GM13977 (cell line): ENCODE measurements around the gene TLCD3A.
"Not testable (repeated sequence)": the region's sequence is repeated elsewhere in the genome, so short reads cannot be mapped to it uniquely, and the experiment has no call there.

Experiments
- DNase-seq: peaks from one replicate; pipeline ENCODE4 v3.0.0; 2012; ENCODE audit warnings: low spot score
- in situ Hi-C: fragments of 300-500 bp; cut with MboI; formaldehyde crosslinking; loops from one replicate; pipeline ENCODE4 v1.12.0; 2022; ENCODE audit warnings: low sequenced_read_pairs, low pct_unique_long_range_greater_than_20kb, mixed read lengths, inconsistent platforms; ENCODE audit not compliant: unreplicated experiment
- TF ChIP-seq, protein P1 (sequence below): IDR thresholded peaks from 2 replicates; pipeline ENCODE4 v1.5.1; 2012; ENCODE audit warnings: mild to moderate bottlenecking, control low read depth; ENCODE audit not compliant: insufficient read depth; ENCODE audit errors: extremely low read depth, missing control alignments

Gene TLCD3A

DNA sequence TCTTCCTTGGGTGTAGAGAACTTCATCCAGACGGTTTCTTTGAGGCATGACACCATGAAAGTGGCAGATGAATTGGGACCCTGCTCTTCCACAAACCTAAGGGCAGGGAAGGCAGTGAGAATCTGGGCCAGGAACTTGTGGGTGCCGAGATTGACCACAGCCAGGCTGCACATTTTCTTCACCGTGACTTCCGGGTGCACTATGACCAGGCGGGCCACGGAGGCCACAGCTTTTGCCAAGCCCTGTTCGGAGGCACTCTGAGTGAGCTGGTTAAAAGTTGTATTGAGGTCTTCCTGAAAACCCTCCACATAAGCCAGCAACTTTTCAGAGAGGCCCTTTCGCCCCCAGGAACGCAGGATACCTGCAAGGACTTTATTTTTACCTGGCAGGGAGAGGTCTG is 13.8 kb downstream of the TLCD3A start:
- in situ Hi-C loops = no loop called here
- DNase-seq = no peak
- TF ChIP-seq, protein P1, sequence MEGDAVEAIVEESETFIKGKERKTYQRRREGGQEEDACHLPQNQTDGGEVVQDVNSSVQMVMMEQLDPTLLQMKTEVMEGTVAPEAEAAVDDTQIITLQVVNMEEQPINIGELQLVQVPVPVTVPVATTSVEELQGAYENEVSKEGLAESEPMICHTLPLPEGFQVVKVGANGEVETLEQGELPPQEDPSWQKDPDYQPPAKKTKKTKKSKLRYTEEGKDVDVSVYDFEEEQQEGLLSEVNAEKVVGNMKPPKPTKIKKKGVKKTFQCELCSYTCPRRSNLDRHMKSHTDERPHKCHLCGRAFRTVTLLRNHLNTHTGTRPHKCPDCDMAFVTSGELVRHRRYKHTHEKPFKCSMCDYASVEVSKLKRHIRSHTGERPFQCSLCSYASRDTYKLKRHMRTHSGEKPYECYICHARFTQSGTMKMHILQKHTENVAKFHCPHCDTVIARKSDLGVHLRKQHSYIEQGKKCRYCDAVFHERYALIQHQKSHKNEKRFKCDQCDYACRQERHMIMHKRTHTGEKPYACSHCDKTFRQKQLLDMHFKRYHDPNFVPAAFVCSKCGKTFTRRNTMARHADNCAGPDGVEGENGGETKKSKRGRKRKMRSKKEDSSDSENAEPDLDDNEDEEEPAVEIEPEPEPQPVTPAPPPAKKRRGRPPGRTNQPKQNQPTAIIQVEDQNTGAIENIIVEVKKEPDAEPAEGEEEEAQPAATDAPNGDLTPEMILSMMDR = no peak

- TF ChIP-seq, protein P1 = no peak
- in situ Hi-C loops = no loop called here
- no peak for DNase-seq
Measured at GRCh38 chr17:746783-747629, 14.6 kb downstream of the TLCD3A start.

GRCh38 chr17:748604-749003 is 16.2 kb downstream of the TLCD3A start:
- in situ Hi-C loops, DNase-seq: not testable (repeated sequence)

DNA sequence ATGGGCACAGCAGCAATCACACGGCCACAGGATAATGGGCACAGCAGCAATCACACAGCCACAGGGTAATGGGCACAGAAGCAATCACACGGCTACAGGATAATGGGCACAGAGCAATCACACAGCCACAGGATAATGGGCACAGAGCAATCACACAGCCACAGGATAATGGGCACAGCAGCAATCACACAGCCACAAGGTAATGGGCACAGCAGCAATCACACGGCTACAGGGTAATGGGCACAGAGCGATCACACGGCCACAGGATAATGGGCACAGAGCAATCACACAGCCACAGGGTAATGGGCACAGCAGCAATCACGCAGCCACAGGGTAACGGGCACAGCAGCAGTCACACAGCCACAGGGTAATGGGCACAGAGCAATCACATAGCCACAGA is 17.0 kb downstream of the TLCD3A start:
- DNase-seq, in situ Hi-C loops: not testable (repeated sequence)

GRCh38 chr17:750431-751037 is 18.1 kb downstream of the TLCD3A start:
- TF ChIP-seq, protein P1 = no peak
- no peak for DNase-seq
- in situ Hi-C loops = no loop called here

- peak; percentile 61 for DNase-seq
- in situ Hi-C loops = no loop called here
- TF ChIP-seq, protein P1 = no peak
Measured at GRCh38 chr17:751269-752001, 19.0 kb downstream of the TLCD3A start.

- TF ChIP-seq, protein P1 = peak; percentile 92
- in situ Hi-C loops = no loop called here
- DNase-seq = peak; percentile 99
Measured at GRCh38 chr17:752002-752619, 19.7 kb downstream of the TLCD3A start, which contains the start of gene GEMIN4. Gene GEMIN4, minus strand, starts transcription at chr17:752264. Its CDS starts 122 bp downstream, at chr17:752142.
